Upper lobe of right lung (tissue), 1 donor: Measurements from ENCODE around the gene WNT1. TPM values are rescaled to one million over a fixed set of nuclear protein-coding genes. Genes with fewer than 3 reads are reported as not detected.

Experiments used
- ATAC-seq: fragments of 200-7000 bp; cut with Tn5 transposase; one replicate; pipeline ENCODE4 v1.9.1; 2020; ENCODE audit warnings: mild to moderate bottlenecking, moderate library complexity
- DNase-seq: peaks from one replicate; pipeline ENCODE4 v3.0.0-alpha.2; 2020
- H3K27ac ChIP-seq: fragments of 200-600 bp; one replicate; pipeline ENCODE4 v1.8.0; 2022
- H3K27me3 ChIP-seq: fragments of 200-600 bp; one replicate; pipeline ENCODE4 v1.8.0; 2022; ENCODE audit warnings: mild to moderate bottlenecking
- H3K36me3 ChIP-seq: fragments of 200-600 bp; one replicate; pipeline ENCODE4 v1.8.0; 2022
- H3K4me1 ChIP-seq: fragments of 200-600 bp; one replicate; pipeline ENCODE4 v1.8.0; 2022
- H3K4me3 ChIP-seq: fragments of 200-600 bp; one replicate; pipeline ENCODE4 v1.8.0; 2022; ENCODE audit warnings: mild to moderate bottlenecking
- H3K9me3 ChIP-seq: fragments of 200-600 bp; one replicate; pipeline ENCODE4 v1.8.0; 2022
- CTCF ChIP-seq: fragments of 200-600 bp; IDR thresholded peaks from one replicate; pipeline ENCODE4 v1.8.0; 2022; ENCODE audit warnings: antibody characterized with exemption
- intact Hi-C: fragments of 100-400 bp; cut with DNase I; formaldehyde crosslinking; loops from one replicate; pipeline ENCODE4 v1.11.0; 2022
- total RNA-seq: library from RNA; stranded (reverse); fragmentation: NEBNext Ultra II Directional; extraction: Animal tissue kit (Norgen Biotek cat#: 25700); gene quantifications from one replicate; pipeline ENCODE4 v1.2.1, GENCODE V29; 2021
- donor health status: DM: no; HTN: yes; CAD: no; lungs with severe emphysema.

WNT1 gene
- total RNA-seq, 1 donor from 2014 or later = not detected

DNA sequence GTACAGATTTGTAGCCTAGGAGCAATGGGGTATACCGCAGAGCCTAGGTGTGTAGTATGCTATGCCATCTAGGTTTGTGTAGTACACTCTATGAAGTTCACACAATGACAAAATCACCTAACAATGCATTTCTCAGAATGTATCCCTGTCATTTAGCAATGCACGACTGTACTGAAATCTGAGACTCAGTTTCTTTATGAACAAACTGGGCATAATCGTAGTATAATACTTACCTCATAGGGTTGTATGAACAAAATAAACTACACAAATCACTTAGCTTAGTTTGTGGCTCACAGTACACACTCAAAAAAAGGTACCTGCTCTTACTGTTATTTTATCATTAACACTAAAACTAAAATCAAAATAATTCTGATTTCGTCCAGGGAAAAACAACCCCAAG is 47.3 kb downstream of the WNT1 start:
- Histone ChIP-seq H3K9me3 (no peaks in the 10 kb centered on the region), H3K27ac (no peak overlapping the region), H3K36me3 (peaks cover 84% of the 10 kb centered on the region), H3K27me3 (no peaks in the 10 kb centered on the region), H3K4me1 (no peaks in the 10 kb centered on the region), H3K4me3 (no peak overlapping the region)
- DNase-seq (no peak), ATAC-seq (no peak)
- intact Hi-C loops = no loop called here
- no peak for TF ChIP-seq CTCF

GRCh38 chr12:49026101-49026500 is 48.0 kb downstream of the WNT1 start:
- Histone ChIP-seq H3K4me3 (no peak overlapping the region), H3K9me3 (no peaks in the 10 kb centered on the region), H3K27me3 (no peaks in the 10 kb centered on the region), H3K27ac (no peak overlapping the region), H3K36me3 (peaks cover 88% of the 10 kb centered on the region), H3K4me1 (no peaks in the 10 kb centered on the region)
- intact Hi-C loops = no loop called here
- no peak for TF ChIP-seq CTCF
- ATAC-seq (no peak), DNase-seq (no peak)

GRCh38 chr12:49026678-49027480 is 48.8 kb downstream of the WNT1 start:
- no peaks in the 10 kb centered on the region for H3K27me3 ChIP-seq
- intact Hi-C loops = no loop called here
- ATAC-seq = no peak
- no peak for TF ChIP-seq CTCF
- no peak overlapping the region for H3K4me3 ChIP-seq
- H3K36me3 ChIP-seq = peaks cover 88% of the 10 kb centered on the region
- no peaks in the 10 kb centered on the region for H3K9me3 ChIP-seq
- peaks cover under 1% of the 10 kb centered on the region for H3K4me1 ChIP-seq
- no peak for DNase-seq
- H3K27ac ChIP-seq = no peak overlapping the region

DNA sequence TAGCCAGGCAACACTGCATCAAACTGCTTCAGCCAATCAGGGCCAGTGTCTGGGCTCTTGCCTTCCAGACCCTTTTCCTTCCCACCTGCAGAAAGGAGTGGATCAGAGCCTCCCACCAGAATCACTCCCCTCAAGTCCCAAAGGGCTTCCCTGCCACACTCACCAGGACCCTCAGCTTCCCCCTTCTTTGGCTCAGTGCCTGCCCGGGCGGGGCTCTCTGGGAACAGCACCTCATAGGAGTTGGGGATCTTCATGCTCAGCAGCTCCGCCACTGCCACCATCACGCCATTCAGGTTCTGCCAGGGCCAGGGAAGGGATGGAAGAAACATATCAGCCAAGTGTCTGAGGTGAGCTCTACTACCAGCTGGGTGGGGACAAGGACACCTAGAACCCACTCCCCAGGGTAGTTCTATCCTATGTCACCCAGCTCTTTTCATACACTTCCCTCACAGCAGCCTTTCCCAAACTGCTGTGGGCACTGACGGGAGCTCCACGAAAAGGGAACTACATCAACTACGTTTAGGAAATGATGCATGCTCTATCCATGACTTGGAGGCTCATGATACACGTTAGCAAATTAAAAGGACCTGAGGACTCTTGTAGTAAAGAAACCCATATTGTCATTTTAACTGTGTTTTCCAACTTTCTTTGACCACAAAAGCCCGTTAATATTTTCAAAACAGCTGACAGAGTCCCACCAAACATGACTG is 49.9 kb downstream of the WNT1 start:
- H3K4me1 ChIP-seq = peaks cover 4% of the 10 kb centered on the region
- ATAC-seq (no peak), DNase-seq (no peak)
- H3K27ac ChIP-seq = no peak overlapping the region
- no peaks in the 10 kb centered on the region for H3K27me3 ChIP-seq
- no peaks in the 10 kb centered on the region for H3K9me3 ChIP-seq
- peaks cover 89% of the 10 kb centered on the region for H3K36me3 ChIP-seq
- H3K4me3 ChIP-seq = no peak overlapping the region
- no peak for TF ChIP-seq CTCF
- intact Hi-C loops = no loop called here

GRCh38 chr12:49028666-49029275 is 50.6 kb downstream of the WNT1 start:
- intact Hi-C loops = no loop called here
- H3K9me3 ChIP-seq = no peaks in the 10 kb centered on the region
- no peaks in the 10 kb centered on the region for H3K27me3 ChIP-seq
- no peak for TF ChIP-seq CTCF
- peaks cover 4% of the 10 kb centered on the region for H3K4me1 ChIP-seq
- no peak for ATAC-seq
- H3K4me3 ChIP-seq = no peak overlapping the region
- no peak for DNase-seq
- H3K36me3 ChIP-seq = peaks cover 89% of the 10 kb centered on the region
- no peak overlapping the region for H3K27ac ChIP-seq
